NCI-H69 (cell line): ENCODE data around the gene PSMA8.
"Not testable (repeated sequence)": the region's sequence is repeated elsewhere in the genome, so short reads cannot be mapped to it uniquely, and the experiment has no call there.

Source experiments
- DNase-seq: peaks from one replicate; lab custom pipeline; 2025; lab: John Stamatoyannopoulos, UW

Gene PSMA8

GRCh38 chr18:26133652-26134051 lies at the start of gene PSMA8:
Gene PSMA8 (plus strand): TSS chr18:26133869. CDS start chr18:26133966, 97 bp downstream.
- DNase-seq, result no peak

GRCh38 chr18:26085056-26085455 lies 48.6 kb upstream of the PSMA8 start:
- no peak for DNase-seq

GRCh38 chr18:26086959-26087358 lies 46.7 kb upstream of the PSMA8 start:
- DNase-seq, result no peak

GRCh38 chr18:26088487-26088886 lies 45.2 kb upstream of the PSMA8 start:
- peak; percentile 34 for DNase-seq

- peak; percentile 73 for DNase-seq
Observed at GRCh38 chr18:26089293-26090129, 44.2 kb upstream of the PSMA8 start.

- peak; percentile 99 for DNase-seq
Observed at GRCh38 chr18:26090130-26091046, 43.3 kb upstream of the PSMA8 start, which contains the start of gene SS18. Gene SS18 (minus strand): TSS chr18:26090613. CDS start chr18:26090569, 44 bp downstream.

GRCh38 chr18:26091047-26091630 lies 42.5 kb upstream of the PSMA8 start:
- peak; percentile 83 for DNase-seq

GRCh38 chr18:26096852-26097251 lies 36.8 kb upstream of the PSMA8 start:
- DNase-seq, result peak; percentile 18

GRCh38 chr18:26097563-26097962 lies 36.1 kb upstream of the PSMA8 start:
- DNase-seq, result no peak

GRCh38 chr18:26103579-26103978 lies 30.1 kb upstream of the PSMA8 start:
- peak; percentile 72 for DNase-seq

- no peak for DNase-seq
Observed at GRCh38 chr18:26104035-26104434, 29.6 kb upstream of the PSMA8 start.

- no peak for DNase-seq
Observed at GRCh38 chr18:26119246-26119645, 14.4 kb upstream of the PSMA8 start.

GRCh38 chr18:26121476-26121875 lies 12.2 kb upstream of the PSMA8 start:
- no peak for DNase-seq

- not testable (repeated sequence) for DNase-seq
Observed at GRCh38 chr18:26121994-26122393, 11.7 kb upstream of the PSMA8 start.

GRCh38 chr18:26127786-26128185 lies 5.9 kb upstream of the PSMA8 start:
- DNase-seq, result no peak

GRCh38 chr18:26128192-26128591 lies 5.5 kb upstream of the PSMA8 start:
- not testable (repeated sequence) for DNase-seq

GRCh38 chr18:26134107-26134506 lies 438 bp downstream of the PSMA8 start:
- no peak for DNase-seq

GRCh38 chr18:26135548-26135947 lies 1.9 kb downstream of the PSMA8 start:
- peak; percentile 9 for DNase-seq

GRCh38 chr18:26157326-26157725 lies 23.7 kb downstream of the PSMA8 start:
- DNase-seq, result no peak

- DNase-seq, result peak; percentile 36
Observed at GRCh38 chr18:26159353-26159752, 25.7 kb downstream of the PSMA8 start.

GRCh38 chr18:26164571-26164970 lies 30.9 kb downstream of the PSMA8 start:
- no peak for DNase-seq

GRCh38 chr18:26167592-26167991 lies 33.9 kb downstream of the PSMA8 start:
- not testable (repeated sequence) for DNase-seq
